B cell (primary cell): ENCODE measurements around the gene EDAR. TPM values are rescaled to one million over a fixed set of nuclear protein-coding genes. Genes with fewer than 3 reads are reported as not detected.

Experiments used
- ATAC-seq: fragments of 200-7000 bp; cut with Tn5 transposase; one replicate; pipeline ENCODE4 v1.10.0; 2021; ENCODE audit warnings: low read depth, mild to moderate bottlenecking, moderate number of reproducible peaks, moderate library complexity
- CTCF ChIA-PET: fragments of 350-600 bp; sonication (Branson Sonifier 250); formaldehyde crosslinking; loops from one replicate; lab custom pipeline; 2021; ENCODE audit warnings: antibody characterized with exemption, inconsistent platforms; lab: Charles Lee
- POLR2A ChIA-PET: fragments of 350-600 bp; sonication (Branson Sonifier 250); formaldehyde crosslinking; loops from one replicate; lab custom pipeline; 2021; ENCODE audit warnings: antibody characterized with exemption; lab: Charles Lee
- DNase-seq: peaks from one replicate; pipeline ENCODE4 v3.0.0; 2013
- H2AFZ ChIP-seq: 2 replicates; pipeline ENCODE4 v1.6.1; 2012; ENCODE audit warnings: mild to moderate bottlenecking, low read depth, low read length; ENCODE audit not compliant: insufficient read depth, poor library complexity, severe bottlenecking
- H3K27ac ChIP-seq, 2 donors: 1 replicate in 1 of 2; 2 replicates in 1 of 2; pipeline ENCODE4 v1.5.1; 2012 to 2013; ENCODE audit warnings: low read length in 2 of 2, mild to moderate bottlenecking in 2 of 2, moderate library complexity in 1 of 2
- H3K27me3 ChIP-seq, 4 experiments: fragments of 200-600 bp in 1 of 4; sonication (generic) in 1 of 4; replicated peaks in 1 of 4; 1 replicate in 2 of 4; 2 replicates in 2 of 4; pipeline versions ENCODE4 v1.6.1 to v1.7.0; 2013 to 2016; ENCODE audit warnings: low read length in 3 of 4, mild to moderate bottlenecking in 2 of 4, mixed read lengths in 1 of 4, moderate library complexity in 1 of 4; ENCODE audit not compliant: insufficient read depth in 4 of 4, control insufficient read depth in 3 of 4; ENCODE audit errors: control extremely low read depth in 1 of 4
- H3K36me3 ChIP-seq, 2 experiments: replicated peaks in 1 of 2; 1 replicate in 1 of 2; 2 replicates in 1 of 2; pipeline versions ENCODE4 v1.6.1 to v1.7.1; 2013; ENCODE audit warnings: low read length in 1 of 2; ENCODE audit not compliant: insufficient read depth in 2 of 2, control insufficient read depth in 1 of 2; ENCODE audit errors: control extremely low read depth in 1 of 2, extremely low read depth in 1 of 2
- H3K4me1 ChIP-seq, 2 donors: fragments of 200-600 bp in 1 of 2; sonication (generic) in 1 of 2; 1 replicate in 1 of 2; 2 replicates in 1 of 2; pipeline versions ENCODE4 v1.5.1 to v1.6.1; 2013 to 2017; ENCODE audit warnings: low read length in 2 of 2; ENCODE audit not compliant: control insufficient read depth in 2 of 2, insufficient read depth in 2 of 2
- H3K4me2 ChIP-seq: replicated peaks from 2 replicates; pipeline ENCODE3; 2012; ENCODE audit warnings: mild to moderate bottlenecking, low read depth, low read length; ENCODE audit not compliant: poor library complexity, severe bottlenecking
- H3K4me3 ChIP-seq, 5 experiments: fragments of 200-600 bp in 1 of 5; sonication (generic) in 1 of 5; 1 replicate in 3 of 5; 2 replicates in 2 of 5; pipeline versions ENCODE4 v1.5.1 to v1.7.0; 2011 to 2016; ENCODE audit warnings: low read length in 4 of 5, mild to moderate bottlenecking in 4 of 5, low read depth in 2 of 5, control low read depth in 1 of 5, moderate library complexity in 1 of 5; ENCODE audit not compliant: insufficient read depth in 1 of 5; ENCODE audit errors: control extremely low read depth in 1 of 5, extremely low read depth in 1 of 5
- H3K79me2 ChIP-seq: fragments of 200-600 bp; sonication (generic); one replicate; pipeline ENCODE4 v1.6.0; 2016; ENCODE audit warnings: low read length; ENCODE audit not compliant: control insufficient read depth, insufficient read depth
- H3K9ac ChIP-seq: fragments of 200-600 bp; sonication (generic); 2 replicates; pipeline ENCODE4 v1.6.1; 2017; ENCODE audit warnings: mild to moderate bottlenecking, low read length, moderate library complexity
- H3K9me3 ChIP-seq, 3 donors: one replicate each; pipeline versions ENCODE4 v1.6.1 to v1.7.1; 2013; ENCODE audit warnings: low read length in 2 of 3; ENCODE audit not compliant: control insufficient read depth in 2 of 3, insufficient read depth in 1 of 3; ENCODE audit errors: control extremely low read depth in 1 of 3
- H4K20me1 ChIP-seq: 2 replicates; pipeline ENCODE4 v1.6.0; 2012; ENCODE audit warnings: mild to moderate bottlenecking, low read length; ENCODE audit not compliant: insufficient read depth, control insufficient read depth, poor library complexity, severe bottlenecking
- H3K27ac Mint-ChIP-seq: one replicate; pipeline ENCODE4 v1.8.0; 2021; ENCODE audit warnings: mixed read lengths
- H3K27me3 Mint-ChIP-seq: one replicate; pipeline ENCODE4 v1.8.0; 2021; ENCODE audit warnings: mixed read lengths
- H3K4me1 Mint-ChIP-seq: one replicate; pipeline ENCODE4 v1.8.0; 2021; ENCODE audit warnings: mixed read lengths
- H3K4me3 Mint-ChIP-seq: one replicate; pipeline ENCODE4 v1.8.0; 2021; ENCODE audit warnings: mixed read lengths
- H3K9me3 Mint-ChIP-seq: one replicate; pipeline ENCODE4 v1.8.0; 2022; ENCODE audit warnings: mixed read lengths; ENCODE audit not compliant: insufficient read depth
- CTCF ChIP-seq: fragments of 200-600 bp; IDR thresholded peaks from one replicate; pipeline ENCODE4 v1.8.0; 2022; ENCODE audit warnings: antibody characterized with exemption, mild to moderate bottlenecking
- EZH2 ChIP-seq: IDR thresholded peaks from 2 replicates; pipeline ENCODE4 v1.6.1; 2012; ENCODE audit warnings: borderline replicate concordance, low read depth, mild to moderate bottlenecking, moderate library complexity, low read length; ENCODE audit not compliant: insufficient read depth, poor library complexity, severe bottlenecking
- WGBS: methylation state at CpG from one replicate; pipeline ENCODE4 v1.1.5; 2013; ENCODE audit warnings: missing lambda C conversion rate; ENCODE audit not compliant: insufficient coverage; 5-methylcytosine and 5-hydroxymethylcytosine counted together
- intact Hi-C: fragments of 100-400 bp; cut with micrococcal nuclease; formaldehyde crosslinking; loops from one replicate; pipeline ENCODE4 v1.10.0; 2022
- polyA plus RNA-seq: library from polyadenylated mRNA; depleted of rRNA; stranded (reverse); fragments of >200 nt; gene quantifications from 2 replicates; pipeline ENCODE4 v1.2.3, GENCODE V29; 2012
- total RNA-seq, 2 donors: library from RNA; stranded (reverse); fragments of 120-200 nt in 1 of 2; gene quantifications; 1 replicate in 1 of 2; 2 replicates in 1 of 2; pipeline versions ENCODE4 v1.2.3 to v1.2.4, GENCODE V29; 2013 to 2022

The EDAR gene
- total and polyA plus RNA-seq, 2 donors (not counting 1 experiment from before 2014, with no cell fraction given) = 0.03 TPM; not detected in 1

GRCh38 chr2:108932736-108933332 lies 56.2 kb downstream of the EDAR start:
- no peak for TF ChIP-seq EZH2
- no peak for TF ChIP-seq CTCF
- no peak overlapping the region for H3K4me2 ChIP-seq
- DNase-seq = no peak
- Mint-ChIP-seq H3K27ac (no peak overlapping the region), H3K4me1 (no peaks in the 10 kb centered on the region), H3K4me3 (no peak overlapping the region), H3K9me3 (no peaks in the 10 kb centered on the region), H3K27me3 (peaks cover 13% of the 10 kb centered on the region)
- ATAC-seq = no peak
- H3K9ac ChIP-seq = no peak overlapping the region
- no peaks in the 10 kb centered on the region for H3K9me3 ChIP-seq
- H3K4me1 ChIP-seq = no peaks in the 10 kb centered on the region
- ChIA-PET POLR2A (no interaction called here), CTCF (no interaction called here)
- H3K27ac ChIP-seq = no peak overlapping the region
- 90% methylated on average over 9 of the region's 10 CpGs for WGBS
- no peaks in the 10 kb centered on the region for H3K27me3 ChIP-seq
- intact Hi-C loops = no loop called here
- H3K79me2 ChIP-seq = no peaks in the 10 kb centered on the region
- H3K36me3 ChIP-seq = no peaks in the 10 kb centered on the region
- no peaks in the 10 kb centered on the region for H4K20me1 ChIP-seq
- H3K4me3 ChIP-seq = no peak overlapping the region
- no peak overlapping the region for H2AFZ ChIP-seq

GRCh38 chr2:108931372-108931771 lies 57.6 kb downstream of the EDAR start:
- intact Hi-C loops = no loop called here
- H3K9me3 ChIP-seq = no peaks in the 10 kb centered on the region
- H3K27me3 ChIP-seq = no peaks in the 10 kb centered on the region
- TF ChIP-seq EZH2 (no peak), CTCF (no peak)
- no peak overlapping the region for H3K4me3 ChIP-seq
- Mint-ChIP-seq H3K27me3 (peaks cover 13% of the 10 kb centered on the region), H3K27ac (no peak overlapping the region), H3K4me3 (no peak overlapping the region), H3K4me1 (no peaks in the 10 kb centered on the region), H3K9me3 (no peaks in the 10 kb centered on the region)
- H3K4me1 ChIP-seq = no peaks in the 10 kb centered on the region
- no peak overlapping the region for H3K27ac ChIP-seq
- no CpG with 5 or more reads among the region's 1 CpG for WGBS
- H3K4me2 ChIP-seq = no peak overlapping the region
- no peaks in the 10 kb centered on the region for H4K20me1 ChIP-seq
- ATAC-seq (no peak), DNase-seq (no peak)
- ChIA-PET POLR2A (no interaction called here), CTCF (interaction anchor here (0.7 kb wide), 1 partner anchor 9 kb away, joined by 4 read pairs; no protein-coding TSS in a partner anchor)
- H2AFZ ChIP-seq = no peak overlapping the region
- no peak overlapping the region for H3K9ac ChIP-seq
- no peaks in the 10 kb centered on the region for H3K79me2 ChIP-seq
- H3K36me3 ChIP-seq = no peaks in the 10 kb centered on the region
